H9 (cell line): ENCODE measurements around the gene XRCC6. TPM values are rescaled to one million over a fixed set of nuclear protein-coding genes. Genes with fewer than 3 reads are reported as not detected.
A peak's percentile ranks its signal among the peaks of the same experiment; 100 is the strongest.

Source experiments
- DNase-seq: peaks from one replicate; pipeline ENCODE4 v3.0.0-alpha.2; 2017
- H2AFZ ChIP-seq: one replicate; pipeline ENCODE4 v1.6.1; 2013; ENCODE audit warnings: mild to moderate bottlenecking, low read length, control low read depth, moderate library complexity
- H2AK5ac ChIP-seq: 2 replicates; pipeline ENCODE4 v1.6.1; 2013; ENCODE audit warnings: low read length, control low read depth, mixed read lengths; ENCODE audit not compliant: insufficient read length
- H2BK120ac ChIP-seq: one replicate; pipeline ENCODE4 v1.6.1; 2013; ENCODE audit warnings: low read depth, mild to moderate bottlenecking, low read length, control low read depth, inconsistent platforms; ENCODE audit not compliant: poor library complexity, severe bottlenecking
- H2BK12ac ChIP-seq: 2 replicates; pipeline ENCODE4 v1.6.1; 2013; ENCODE audit warnings: low read length, control low read depth, mixed read lengths, low read depth; ENCODE audit not compliant: insufficient read length
- H2BK15ac ChIP-seq: 2 replicates; pipeline ENCODE4 v1.6.1; 2013; ENCODE audit warnings: low read depth, low read length, control low read depth
- H2BK20ac ChIP-seq: one replicate; pipeline ENCODE4 v1.6.1; 2013; ENCODE audit warnings: low read depth, mild to moderate bottlenecking, low read length, control low read depth, inconsistent platforms; ENCODE audit not compliant: poor library complexity, severe bottlenecking
- H2BK5ac ChIP-seq: 2 replicates; pipeline ENCODE4 v1.6.1; 2013; ENCODE audit warnings: low read length, control low read depth, mixed read lengths; ENCODE audit not compliant: insufficient read length
- H3K14ac ChIP-seq: 2 replicates; pipeline ENCODE4 v1.6.1; 2013; ENCODE audit warnings: low read length, control low read depth; ENCODE audit not compliant: insufficient read depth
- H3K18ac ChIP-seq: 2 replicates; pipeline ENCODE4 v1.6.1; 2013; ENCODE audit warnings: low read depth, mild to moderate bottlenecking, mixed read lengths, low read length, control low read depth; ENCODE audit not compliant: insufficient read length
- H3K23ac ChIP-seq: 2 replicates; pipeline ENCODE4 v1.6.1; 2013; ENCODE audit warnings: low read length, control low read depth, mixed read lengths, low read depth; ENCODE audit not compliant: insufficient read length
- H3K23me2 ChIP-seq: 2 replicates; pipeline ENCODE4 v1.6.1; 2013; ENCODE audit warnings: low read depth, mild to moderate bottlenecking, mixed read lengths, low read length, control low read depth; ENCODE audit not compliant: insufficient read length, poor library complexity, severe bottlenecking
- H3K27ac ChIP-seq: 2 replicates; pipeline ENCODE4 v1.5.1; 2013; ENCODE audit warnings: low read length, control low read depth, mixed read lengths, low read depth; ENCODE audit not compliant: insufficient read length
- H3K27me3 ChIP-seq: 2 replicates; pipeline ENCODE4 v1.6.1; 2013; ENCODE audit warnings: low read length, control low read depth, inconsistent platforms; ENCODE audit not compliant: insufficient read depth
- H3K4ac ChIP-seq: 2 replicates; pipeline ENCODE4 v1.6.1; 2013; ENCODE audit warnings: low read depth, mild to moderate bottlenecking, control low read depth, inconsistent platforms, low read length, moderate library complexity
- H3K4me1 ChIP-seq: 2 replicates; pipeline ENCODE4 v1.6.1; 2013; ENCODE audit warnings: low read length, control low read depth, inconsistent platforms; ENCODE audit not compliant: insufficient read depth
- H3K4me2 ChIP-seq: 2 replicates; pipeline ENCODE4 v1.6.1; 2013; ENCODE audit warnings: low read length, control low read depth, mixed read lengths; ENCODE audit not compliant: insufficient read length, insufficient read depth
- H3K56ac ChIP-seq: 2 replicates; pipeline ENCODE4 v1.6.1; 2013; ENCODE audit warnings: low read depth, mild to moderate bottlenecking, mixed read lengths, low read length, control low read depth; ENCODE audit not compliant: insufficient read length
- H3K79me1 ChIP-seq: 2 replicates; pipeline ENCODE4 v1.6.1; 2013; ENCODE audit warnings: low read depth, mild to moderate bottlenecking, moderate library complexity, low read length, control low read depth, inconsistent platforms; ENCODE audit not compliant: insufficient read depth, poor library complexity, severe bottlenecking
- H3K79me2 ChIP-seq: 2 replicates; pipeline ENCODE4 v1.6.1; 2013; ENCODE audit warnings: low read length, control low read depth, inconsistent platforms; ENCODE audit not compliant: insufficient read depth
- H3K9ac ChIP-seq: 2 replicates; pipeline ENCODE4 v1.6.1; 2013; ENCODE audit warnings: low read length, control low read depth, mixed read lengths; ENCODE audit not compliant: insufficient read length; ENCODE audit errors: extremely low read depth
- H3K9me3 ChIP-seq: one replicate; pipeline ENCODE4 v1.6.1; 2013; ENCODE audit warnings: low read depth, low read length, inconsistent platforms; ENCODE audit not compliant: control insufficient read depth
- H3T11ph ChIP-seq: one replicate; pipeline ENCODE4 v1.6.1; 2013; ENCODE audit warnings: mild to moderate bottlenecking, low read length, control low read depth, inconsistent platforms
- H4K20me1 ChIP-seq: one replicate; pipeline ENCODE4 v1.6.1; 2013; ENCODE audit not compliant: control insufficient read depth, insufficient read length, insufficient read depth
- H4K5ac ChIP-seq: 2 replicates; pipeline ENCODE4 v1.6.1; 2013; ENCODE audit warnings: low read depth, mild to moderate bottlenecking, mixed read lengths, low read length, control low read depth; ENCODE audit not compliant: insufficient read length
- H4K8ac ChIP-seq: replicated peaks from 2 replicates; pipeline ENCODE4 v1.6.1; 2013; ENCODE audit warnings: low read length, control low read depth, mixed read lengths, low read depth; ENCODE audit not compliant: insufficient read length
- H4K91ac ChIP-seq: 2 replicates; pipeline ENCODE4 v1.6.1; 2013; ENCODE audit warnings: low read depth, mild to moderate bottlenecking, moderate library complexity, mixed read lengths, low read length, control low read depth; ENCODE audit not compliant: insufficient read length
- H3K27ac Mint-ChIP-seq, 3 experiments: 2 replicates in 2 of 3; 3 replicates in 1 of 3; pipeline ENCODE4 v1.8.0; 2020 to 2021; ENCODE audit warnings: mixed read lengths in 3 of 3, mild to moderate bottlenecking in 1 of 3, moderate library complexity in 1 of 3
- H3K27me3 Mint-ChIP-seq: 2 replicates; pipeline ENCODE4 v1.8.0; 2021; ENCODE audit warnings: low read depth, mild to moderate bottlenecking, moderate library complexity, mixed read lengths
- H3K36me3 Mint-ChIP-seq, 3 experiments: 2 replicates in 2 of 3; 3 replicates in 1 of 3; pipeline ENCODE4 v1.8.0; 2020 to 2021; ENCODE audit warnings: low read depth in 3 of 3, mixed read lengths in 3 of 3; ENCODE audit not compliant: insufficient read depth in 1 of 3
- H3K4me1 Mint-ChIP-seq, 2 experiments: 2 replicates each; pipeline ENCODE4 v1.8.0; 2020; ENCODE audit warnings: mixed read lengths in 2 of 2
- H3K4me3 Mint-ChIP-seq, 2 experiments: 2 replicates in 1 of 2; 3 replicates in 1 of 2; pipeline ENCODE4 v1.8.0; 2020 to 2021; ENCODE audit warnings: mild to moderate bottlenecking in 2 of 2, mixed read lengths in 2 of 2, moderate library complexity in 1 of 2
- H3K9me3 Mint-ChIP-seq, 2 experiments: 2 replicates in 1 of 2; 3 replicates in 1 of 2; pipeline ENCODE4 v1.8.0; 2020; ENCODE audit warnings: mild to moderate bottlenecking in 2 of 2, mixed read lengths in 2 of 2, moderate library complexity in 1 of 2
- CTCF ChIP-seq: fragments of 200-600 bp; sonication (generic); conservative IDR thresholded peaks from 3 replicates; pipeline ENCODE4 v1.8.0; 2021; ENCODE audit warnings: antibody characterized with exemption, mild to moderate bottlenecking
- WGBS: extraction: QIAGEN DNeasy Blood & Tissue Kit; methylation state at CpG from one replicate; pipeline ENCODE4 v1.1.7; 2013; ENCODE audit warnings: missing lambda C conversion rate, low lambda C conversion rate, mixed read lengths; ENCODE audit not compliant: insufficient read length; ENCODE audit errors: extremely low coverage; 5-methylcytosine and 5-hydroxymethylcytosine counted together
- total RNA-seq: library from RNA; stranded (reverse); gene quantifications from 2 replicates; pipeline ENCODE4 v1.2.1, GENCODE V29; 2021

The XRCC6 gene
- total RNA-seq, 1 experiment from 2014 or later, result 461 TPM

DNA sequence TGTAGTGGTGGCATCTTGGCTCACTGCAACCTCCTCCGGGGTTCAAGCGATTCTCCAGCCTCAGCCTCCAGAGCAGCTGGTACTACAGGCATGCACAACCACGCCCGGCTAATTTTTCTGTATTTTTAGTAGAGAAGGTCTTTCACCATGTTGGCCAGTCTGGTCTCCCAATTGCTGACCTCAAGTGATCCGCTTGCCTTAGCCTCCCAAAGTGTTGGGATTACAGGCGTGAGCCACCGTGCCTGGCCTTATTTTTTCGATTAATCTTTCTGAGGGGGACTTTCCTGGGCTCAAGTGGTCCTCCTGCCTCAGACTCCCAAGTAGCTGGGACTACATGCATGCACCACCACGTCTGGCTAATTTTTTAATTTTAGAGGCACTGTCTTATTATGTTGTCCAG lies 62.0 kb downstream of the XRCC6 start:
- Mint-ChIP-seq H3K36me3 (peaks cover 24 to 32% (median 25%) of the 10 kb centered on the region in 3 experiments; a peak in 6 of 7 replicates), H3K9me3 (no peaks in the 10 kb centered on the region), H3K4me1 (peaks cover 9% of the 10 kb centered on the region in 2 experiments), H3K27ac (peak overlapping the region; percentile 15 to 99 (median 98); a peak in 5 of 7 replicates), H3K4me3 (peak overlapping the region; percentile 97 to 99), H3K27me3 (no peaks in the 10 kb centered on the region)
- Histone ChIP-seq H3K9me3 (no peaks in the 10 kb centered on the region), H3K9ac (peak overlapping the region; percentile 2), H3K79me1 (no peaks in the 10 kb centered on the region), H3K14ac (no peak overlapping the region), H4K91ac (no peak overlapping the region), H2BK12ac (no peak overlapping the region), H3K23ac (no peak overlapping the region), H4K20me1 (no peaks in the 10 kb centered on the region), H3K4ac (no peak overlapping the region), H3K4me2 (peak overlapping the region; percentile 11), H4K5ac (no peak overlapping the region), H2BK20ac (no peak overlapping the region), H4K8ac (no peak overlapping the region), H2BK15ac (no peak overlapping the region), H2AFZ (no peak overlapping the region), H3K23me2 (peaks cover 12% of the 10 kb centered on the region), H3K18ac (no peak overlapping the region), H2AK5ac (no peak overlapping the region), H3K56ac (no peak overlapping the region), H3K79me2 (peaks cover 27% of the 10 kb centered on the region; the same call in 1 of the 2 replicates), H3K27me3 (no peaks in the 10 kb centered on the region), H3K27ac (no peak overlapping the region), H2BK5ac (no peak overlapping the region), H3T11ph (no peak overlapping the region), H3K4me1 (no peaks in the 10 kb centered on the region), H2BK120ac (no peak overlapping the region)
- DNase-seq, result no peak
- no CpG with 5 or more reads among the region's 9 CpGs for WGBS
- no peak for TF ChIP-seq CTCF
